ENCODE measurements around the gene JOSD1. TPM values are rescaled to one million over a fixed set of nuclear protein-coding genes. Genes with fewer than 3 reads are reported as not detected.

JOSD1 gene
- total RNA-seq, 1 donor from 2014 or later, result 52.1 TPM

GRCh38 chr22:38694049-38694448 is 6.7 kb downstream of the JOSD1 start:
- intact Hi-C loops (cut with DNase I), result no loop called here
- DNase-seq, result no peak
- H3K4me3 ChIP-seq, result no peak overlapping the region
- no peak overlapping the region for H3K27ac ChIP-seq
- H3K4me1 ChIP-seq, result peaks cover 47% of the 10 kb centered on the region
- no peaks in the 10 kb centered on the region for H3K9me3 ChIP-seq
- no peak for TF ChIP-seq CTCF (IDR thresholded peaks at IDR 0.05)
- peaks cover 18% of the 10 kb centered on the region for H3K36me3 ChIP-seq
- no peak for ATAC-seq
- H3K27me3 ChIP-seq, result no peaks in the 10 kb centered on the region

DNA sequence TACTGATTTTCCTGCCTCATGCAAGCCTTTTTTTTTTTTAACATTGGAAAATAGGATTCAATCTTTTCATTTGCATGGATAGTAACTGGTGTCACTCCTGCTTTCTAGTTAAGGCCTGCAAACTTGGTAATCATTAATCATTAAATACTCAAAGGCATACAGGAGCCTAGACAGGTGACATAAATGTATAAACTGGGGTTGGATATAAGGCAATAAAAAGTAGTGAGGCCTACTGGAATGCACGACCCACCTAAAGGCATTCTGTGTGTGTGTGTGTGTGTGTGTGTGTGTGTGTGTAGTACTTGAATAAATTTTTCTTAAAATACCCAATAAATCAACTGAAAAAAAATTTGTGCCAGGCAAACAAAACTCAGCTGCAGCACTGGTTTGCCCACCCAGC is 11.1 kb downstream of the JOSD1 start:
- DNase-seq, result no peak
- Histone ChIP-seq H3K27me3 (no peaks in the 10 kb centered on the region), H3K4me1 (peaks cover 8% of the 10 kb centered on the region), H3K9me3 (no peaks in the 10 kb centered on the region), H3K27ac (no peak overlapping the region), H3K4me3 (no peak overlapping the region), H3K36me3 (peaks cover 62% of the 10 kb centered on the region)
- intact Hi-C loops (cut with DNase I), result no loop called here
- no peak for ATAC-seq
- no peak for TF ChIP-seq CTCF (IDR thresholded peaks at IDR 0.05)

DNA sequence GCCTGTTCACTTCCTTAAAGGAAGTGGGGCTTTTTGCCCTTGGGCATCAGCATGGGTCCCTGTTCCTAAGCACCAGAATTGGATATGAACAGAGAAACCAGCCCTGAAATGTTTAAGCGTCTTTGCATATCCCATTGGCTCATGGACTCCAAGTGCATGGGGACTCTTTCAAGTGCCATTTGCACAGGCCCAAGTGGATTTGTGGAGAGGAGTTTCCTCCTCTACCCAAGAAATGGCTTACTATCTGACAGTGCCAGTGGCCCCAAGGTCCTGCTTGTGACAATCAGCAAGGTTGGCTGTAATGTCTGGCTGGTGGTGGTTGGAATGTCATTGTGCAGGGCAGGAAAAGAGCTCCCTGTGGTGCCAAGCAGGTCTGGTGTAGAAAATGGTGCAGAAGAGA is 15.0 kb downstream of the JOSD1 start:
- H3K36me3 ChIP-seq, result peaks cover 66% of the 10 kb centered on the region
- no peak overlapping the region for H3K27ac ChIP-seq
- intact Hi-C loops (cut with DNase I), result no loop called here
- no peak for DNase-seq
- no peaks in the 10 kb centered on the region for H3K9me3 ChIP-seq
- ATAC-seq, result no peak
- TF ChIP-seq CTCF (IDR thresholded peaks at IDR 0.05), result no peak
- H3K27me3 ChIP-seq, result no peaks in the 10 kb centered on the region
- H3K4me3 ChIP-seq, result no peak overlapping the region
- peaks cover 7% of the 10 kb centered on the region for H3K4me1 ChIP-seq

DNA sequence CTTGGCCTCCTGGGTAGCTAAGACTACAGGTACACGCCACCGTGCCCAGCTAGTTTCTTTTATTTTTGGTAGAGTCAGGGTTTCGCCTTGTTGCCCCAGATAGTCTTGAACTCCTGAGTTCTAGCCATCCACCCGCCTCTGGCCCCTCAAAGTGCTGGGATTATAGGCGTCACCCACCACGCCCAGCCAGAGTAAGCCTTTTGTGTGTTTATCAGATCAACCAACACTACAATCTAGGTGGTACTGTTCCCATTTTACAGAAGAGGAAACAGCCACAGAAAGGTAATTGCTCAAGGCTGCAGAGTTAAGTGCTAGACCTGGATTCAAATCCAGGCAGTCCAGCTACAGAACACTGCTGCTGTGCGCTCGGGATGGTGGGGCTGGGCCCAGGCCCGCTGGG is 15.8 kb downstream of the JOSD1 start:
- H3K27me3 ChIP-seq, result no peaks in the 10 kb centered on the region
- no peak for DNase-seq

GRCh38 chr22:38681582-38682335 is 19.0 kb downstream of the JOSD1 start, which contains the start of gene TOMM22:
Gene TOMM22, plus strand, starts transcription at chr22:38681957. Its CDS starts 22 bp downstream, at chr22:38681979.
- Histone ChIP-seq H3K9me3 (no peaks in the 10 kb centered on the region), H3K4me1 (peaks cover 7% of the 10 kb centered on the region), H3K4me3 (peak within 1 kb of the TSS; percentile 92), H3K36me3 (peaks cover 38% of the 10 kb centered on the region), H3K27ac (peak within 1 kb of the TSS; percentile 83), H3K27me3 (no peaks in the 10 kb centered on the region)
- intact Hi-C loops (cut with DNase I), result no loop called here
- peak; percentile 73 for TF ChIP-seq CTCF (IDR thresholded peaks at IDR 0.05)
- ATAC-seq, result peak; percentile 100
- DNase-seq, result peak; percentile 95

More for the DNA sequence above, 15.8 kb downstream of the JOSD1 start:
- Histone ChIP-seq H3K36me3 (peaks cover 66% of the 10 kb centered on the region), H3K9me3 (no peaks in the 10 kb centered on the region), H3K4me3 (no peak overlapping the region), H3K4me1 (peaks cover 7% of the 10 kb centered on the region), H3K27ac (no peak overlapping the region)
- TF ChIP-seq CTCF (IDR thresholded peaks at IDR 0.05), result no peak
- intact Hi-C loops (cut with DNase I), result no loop called here
- no peak for ATAC-seq

All from upper lobe of right lung (tissue), 1 donor.